Thyroid gland (tissue), 4 donors: Measurements from ENCODE around the gene KAZN. TPM values are rescaled to one million over a fixed set of nuclear protein-coding genes. Genes with fewer than 3 reads are reported as not detected.

Experiments
- DNase-seq, 2 donors: peaks; one replicate each; pipeline ENCODE4 v3.0.0-alpha.2; 2019
- H3K27ac ChIP-seq, 3 donors: fragments of 200-600 bp; sonication (generic); 1 replicate in 2 of 3; 2 replicates in 1 of 3; pipeline ENCODE4 v1.5.1; 2016 to 2019; ENCODE audit warnings: mild to moderate bottlenecking in 1 of 3, moderate library complexity in 1 of 3
- H3K27me3 ChIP-seq: fragments of 200-600 bp; sonication (generic); one replicate; pipeline ENCODE4 v1.5.1; 2019
- H3K36me3 ChIP-seq, 2 donors: fragments of 200-600 bp; sonication (generic); one replicate each; pipeline ENCODE4 v1.5.1; 2016 to 2019
- H3K4me1 ChIP-seq, 2 donors: fragments of 200-600 bp; sonication (generic); one replicate each; pipeline ENCODE4 v1.5.1; 2017 to 2019
- H3K4me3 ChIP-seq, 3 donors: fragments of 200-600 bp; sonication (generic); replicated peaks in 1 of 3; 1 replicate in 2 of 3; 2 replicates in 1 of 3; pipeline ENCODE4 v1.5.1; 2016; ENCODE audit warnings: mild to moderate bottlenecking in 1 of 3
- H3K9me3 ChIP-seq: fragments of 200-600 bp; sonication (generic); one replicate; pipeline ENCODE4 v1.5.1; 2017
- CTCF ChIP-seq, 6 experiments: fragments of 200-600 bp in 3 of 6; fragments of 450-650 bp in 3 of 6; sonication (generic) in 3 of 6; IDR thresholded peaks; one replicate each; pipeline ENCODE4 v1.5.1; 2016 to 2019; ENCODE audit warnings: antibody characterized with exemption in 6 of 6, mild to moderate bottlenecking in 2 of 6, inconsistent platforms in 1 of 6, moderate library complexity in 1 of 6
- POLR2A ChIP-seq, 2 donors: fragments of 450-650 bp; IDR thresholded peaks; one replicate each; pipeline ENCODE4 v1.6.1; 2017; ENCODE audit warnings: antibody characterized with exemption in 2 of 2, mild to moderate bottlenecking in 2 of 2, moderate library complexity in 1 of 2
- WGBS, 2 donors: methylation state at CpG; one replicate each; pipeline ENCODE4 v1.1.5; 2017; 5-methylcytosine and 5-hydroxymethylcytosine counted together
- intact Hi-C: fragments of 100-400 bp; cut with DNase I; formaldehyde crosslinking; loops from one replicate; pipeline ENCODE4 v1.15.1; 2023
- total RNA-seq, 4 donors: library from RNA; depleted of rRNA; stranded (reverse); fragments of >200 nt; gene quantifications; one replicate each; pipeline ENCODE4 v1.2.3, GENCODE V29; 2016

The KAZN gene
- total RNA-seq, 4 donors from 2014 or later, result 14.8 to 28.6 (median 18.2) TPM

- TF ChIP-seq POLR2A (IDR thresholded peaks at IDR 0.05), result no peak
- no peak for TF ChIP-seq CTCF (IDR thresholded peaks at IDR 0.05)
- no peaks in the 10 kb centered on the region for H3K9me3 ChIP-seq
- WGBS, 2 donors, result 70 to 80% methylated on average over 9 to 12 of the region's 12 CpGs
- no peak for DNase-seq
- no peak overlapping the region for H3K4me3 ChIP-seq
- H3K27ac ChIP-seq, result peak overlapping the region in 1 of 3 donors; percentile 23
- no peaks in the 10 kb centered on the region for H3K27me3 ChIP-seq
- intact Hi-C loops, result no loop called here
- peaks cover 14 to 36% of the 10 kb centered on the region in 2 donors for H3K4me1 ChIP-seq
- no peaks in the 10 kb centered on the region for H3K36me3 ChIP-seq
Observed at GRCh38 chr1:15007842-15008241, 409.4 kb downstream of the KAZN start.

GRCh38 chr1:15008783-15009729 is 410.6 kb downstream of the KAZN start:
- Histone ChIP-seq H3K36me3 (no peaks in the 10 kb centered on the region), H3K9me3 (no peaks in the 10 kb centered on the region), H3K4me1 (peaks cover 14 to 36% of the 10 kb centered on the region in 2 donors), H3K27ac (peak overlapping the region in 2 of 3 donors; percentile 7 to 23), H3K4me3 (no peak overlapping the region), H3K27me3 (no peaks in the 10 kb centered on the region)
- WGBS, 2 donors, result 71 to 74% methylated on average over 18 to 19 of the region's 19 CpGs
- TF ChIP-seq CTCF (IDR thresholded peaks at IDR 0.05), result no peak
- TF ChIP-seq POLR2A (IDR thresholded peaks at IDR 0.05), result no peak
- no peak for DNase-seq
- intact Hi-C loops, result no loop called here

- 69 to 74% methylated on average over 2 of the region's 2 CpGs for WGBS, 2 donors
- DNase-seq, result no peak
- Histone ChIP-seq H3K4me3 (no peak overlapping the region), H3K36me3 (no peaks in the 10 kb centered on the region), H3K27ac (no peak overlapping the region), H3K9me3 (no peaks in the 10 kb centered on the region), H3K27me3 (no peaks in the 10 kb centered on the region), H3K4me1 (peaks cover 10 to 22% of the 10 kb centered on the region in 2 donors)
- intact Hi-C loops, result no loop called here
- no peak for TF ChIP-seq CTCF (IDR thresholded peaks at IDR 0.05)
- no peak for TF ChIP-seq POLR2A (IDR thresholded peaks at IDR 0.05)
Observed at GRCh38 chr1:15011160-15011559, 412.7 kb downstream of the KAZN start.

GRCh38 chr1:15011661-15012060 is 413.2 kb downstream of the KAZN start:
- Histone ChIP-seq H3K4me1 (peaks cover 10 to 22% of the 10 kb centered on the region in 2 donors), H3K4me3 (no peak overlapping the region), H3K9me3 (no peaks in the 10 kb centered on the region), H3K27ac (no peak overlapping the region), H3K36me3 (no peaks in the 10 kb centered on the region), H3K27me3 (no peaks in the 10 kb centered on the region)
- intact Hi-C loops, result no loop called here
- no peak for DNase-seq
- TF ChIP-seq CTCF (IDR thresholded peaks at IDR 0.05) (no peak), POLR2A (IDR thresholded peaks at IDR 0.05) (no peak)
- 80 to 85% methylated on average over 8 of the region's 8 CpGs for WGBS, 2 donors

- H3K9me3 ChIP-seq, result no peaks in the 10 kb centered on the region
Observed at GRCh38 chr1:15012822-15013221, 414.3 kb downstream of the KAZN start.

More at GRCh38 chr1:15012822-15013221, 414.3 kb downstream of the KAZN start:
- DNase-seq, result no peak
- WGBS, 2 donors, result 78 to 82% methylated on average over 8 of the region's 8 CpGs
- no peak for TF ChIP-seq POLR2A (IDR thresholded peaks at IDR 0.05)
- TF ChIP-seq CTCF (IDR thresholded peaks at IDR 0.05), result no peak
- H3K36me3 ChIP-seq, result no peaks in the 10 kb centered on the region
- H3K4me1 ChIP-seq, result peaks cover 10 to 13% of the 10 kb centered on the region in 2 donors
- no peak overlapping the region for H3K27ac ChIP-seq
- H3K4me3 ChIP-seq, result no peak overlapping the region
- intact Hi-C loops, result no loop called here
- no peaks in the 10 kb centered on the region for H3K27me3 ChIP-seq
